SK-N-SH (cell line): ENCODE results near the gene CDH23.

Source experiments
- CTCF ChIP-seq: fragments of 200-600 bp; sonication (generic); IDR thresholded peaks from 2 replicates; pipeline ENCODE4 v1.6.1; 2017; ENCODE audit warnings: antibody characterized with exemption, mild to moderate bottlenecking, moderate library complexity
- POLR2AphosphoS5 ChIP-seq: IDR thresholded peaks from 2 replicates; pipeline ENCODE4 v1.6.1; 2012; ENCODE audit warnings: low read depth, low read length
- RAD21 ChIP-seq: IDR thresholded peaks from 2 replicates; pipeline ENCODE4 v1.6.1; 2012; ENCODE audit warnings: mild to moderate bottlenecking, low read length
- USF2 ChIP-seq: fragments of 150-350 bp; IDR thresholded peaks from 2 replicates; pipeline ENCODE4 v1.6.1; 2017; ENCODE audit warnings: antibody characterized with exemption, low read length, low read depth, borderline replicate concordance
- TF ChIP-seq, protein P1 (sequence below): IDR thresholded peaks from 2 replicates; pipeline ENCODE4 v1.6.1; 2012; ENCODE audit warnings: mild to moderate bottlenecking, low read depth, low read length, moderate library complexity

DNA sequence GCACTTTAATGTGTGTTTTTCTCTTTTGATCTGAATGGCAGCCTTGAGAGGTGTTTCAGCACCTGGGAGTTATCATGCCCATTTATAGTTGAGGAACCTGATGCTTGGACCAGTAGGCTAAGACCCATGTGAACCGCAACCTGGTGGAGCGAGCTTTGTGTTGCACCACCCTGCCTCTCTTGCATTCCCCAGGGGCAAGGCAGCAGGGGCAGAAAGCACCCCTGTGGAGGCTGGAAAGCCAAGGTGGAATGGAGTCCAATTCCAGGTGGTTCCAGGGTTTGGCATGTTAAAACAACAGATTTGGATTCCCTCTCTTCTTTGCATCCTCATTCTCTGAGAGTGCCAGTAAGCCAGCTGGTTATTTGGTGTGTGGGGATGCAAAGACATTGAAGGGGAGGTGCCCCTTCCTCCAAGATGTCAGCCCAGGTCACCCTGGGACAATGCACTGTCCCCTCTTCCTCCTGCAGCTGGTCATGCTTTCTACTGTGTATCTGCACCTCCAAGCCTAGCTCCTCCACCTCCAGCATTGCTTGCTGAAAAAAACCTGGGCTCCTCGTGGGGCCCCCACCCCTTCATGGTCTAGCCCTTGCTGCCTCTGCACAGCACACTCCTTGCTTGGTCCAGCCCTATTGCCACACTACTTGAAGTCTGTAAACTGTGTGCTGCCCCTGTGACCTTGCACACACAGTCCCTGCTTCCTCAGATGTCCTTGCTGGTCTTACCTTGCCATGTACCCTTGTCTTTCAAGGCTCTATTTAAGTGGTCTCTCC is 5.6 kb upstream of the CDH23 start:
- TF ChIP-seq CTCF (no peak), RAD21 (no peak), USF2 (no peak), POLR2AphosphoS5 (no peak)
- TF ChIP-seq, protein P1, sequence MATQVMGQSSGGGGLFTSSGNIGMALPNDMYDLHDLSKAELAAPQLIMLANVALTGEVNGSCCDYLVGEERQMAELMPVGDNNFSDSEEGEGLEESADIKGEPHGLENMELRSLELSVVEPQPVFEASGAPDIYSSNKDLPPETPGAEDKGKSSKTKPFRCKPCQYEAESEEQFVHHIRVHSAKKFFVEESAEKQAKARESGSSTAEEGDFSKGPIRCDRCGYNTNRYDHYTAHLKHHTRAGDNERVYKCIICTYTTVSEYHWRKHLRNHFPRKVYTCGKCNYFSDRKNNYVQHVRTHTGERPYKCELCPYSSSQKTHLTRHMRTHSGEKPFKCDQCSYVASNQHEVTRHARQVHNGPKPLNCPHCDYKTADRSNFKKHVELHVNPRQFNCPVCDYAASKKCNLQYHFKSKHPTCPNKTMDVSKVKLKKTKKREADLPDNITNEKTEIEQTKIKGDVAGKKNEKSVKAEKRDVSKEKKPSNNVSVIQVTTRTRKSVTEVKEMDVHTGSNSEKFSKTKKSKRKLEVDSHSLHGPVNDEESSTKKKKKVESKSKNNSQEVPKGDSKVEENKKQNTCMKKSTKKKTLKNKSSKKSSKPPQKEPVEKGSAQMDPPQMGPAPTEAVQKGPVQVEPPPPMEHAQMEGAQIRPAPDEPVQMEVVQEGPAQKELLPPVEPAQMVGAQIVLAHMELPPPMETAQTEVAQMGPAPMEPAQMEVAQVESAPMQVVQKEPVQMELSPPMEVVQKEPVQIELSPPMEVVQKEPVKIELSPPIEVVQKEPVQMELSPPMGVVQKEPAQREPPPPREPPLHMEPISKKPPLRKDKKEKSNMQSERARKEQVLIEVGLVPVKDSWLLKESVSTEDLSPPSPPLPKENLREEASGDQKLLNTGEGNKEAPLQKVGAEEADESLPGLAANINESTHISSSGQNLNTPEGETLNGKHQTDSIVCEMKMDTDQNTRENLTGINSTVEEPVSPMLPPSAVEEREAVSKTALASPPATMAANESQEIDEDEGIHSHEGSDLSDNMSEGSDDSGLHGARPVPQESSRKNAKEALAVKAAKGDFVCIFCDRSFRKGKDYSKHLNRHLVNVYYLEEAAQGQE: no peak
